ENCODE data around the gene FOXN4. TPM values are rescaled to one million over a fixed set of nuclear protein-coding genes. Genes with fewer than 3 reads are reported as not detected.

FOXN4 gene
- total RNA-seq, 1 experiment from 2014 or later, result 0.52 TPM

DNA sequence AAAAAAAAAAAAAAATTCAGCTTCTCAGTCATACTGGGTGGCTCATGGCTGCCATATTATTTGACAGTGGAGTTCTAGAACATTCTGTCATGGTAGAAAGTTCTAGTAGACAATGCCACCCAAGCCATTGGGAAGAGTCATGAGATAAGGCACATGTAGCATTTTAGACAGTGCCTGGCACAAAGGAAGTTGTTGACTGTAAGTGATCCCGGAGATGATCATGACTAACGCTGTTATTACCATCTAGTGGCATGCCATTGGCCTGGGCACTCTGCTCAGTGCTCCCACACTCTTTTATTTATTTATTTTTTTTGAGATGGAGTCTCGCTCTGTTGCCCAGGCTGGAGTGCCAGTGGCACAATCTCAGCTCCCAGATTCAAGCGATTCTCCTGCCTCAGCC, 80.4 kb downstream of the FOXN4 start:
- Histone ChIP-seq H3K36me3 (ENCODE audit: control insufficient read depth in 1 of 2, insufficient read depth in 2 of 2, low read length in 2 of 2) (no peaks in the 10 kb centered on the region), H3K4me1 (ENCODE audit: control insufficient read depth in 1 of 2, insufficient read depth in 2 of 2, low read length in 2 of 2) (no peaks in the 10 kb centered on the region), H4K20me1 (ENCODE audit: insufficient read depth) (no peaks in the 10 kb centered on the region), H2AFZ (ENCODE audit: low read depth, low read length, poor library complexity, severe bottlenecking) (no peak overlapping the region), H3K9ac (ENCODE audit: low read length) (no peak overlapping the region), H3K4me2 (ENCODE audit: low read length) (no peak overlapping the region), H3K9me2 (ENCODE audit: insufficient read depth) (no peaks in the 10 kb centered on the region), H3K27ac (ENCODE audit: low read depth, low read length) (no peak overlapping the region), H3K79me2 (ENCODE audit: insufficient read depth, low read length) (no peaks in the 10 kb centered on the region), H3K9me3 (ENCODE audit: control insufficient read depth in 1 of 2, insufficient read depth in 1 of 2, low read depth in 1 of 2, low read length in 2 of 2) (no peaks in the 10 kb centered on the region), H3K27me3 (ENCODE audit: insufficient read depth, low read length) (no peaks in the 10 kb centered on the region), H3K4me3 (replicated peaks in 1 of 2; ENCODE audit: low read depth in 1 of 2, low read length in 2 of 2) (no peak overlapping the region)
- ATAC-seq (no peak), DNase-seq (ENCODE audit: low read depth, low spot score) (no peak)
- RAD21 ChIA-PET (ENCODE audit: low non-redundant PET in 1 of 2, low total read pairs in 2 of 2, uncharacterized antibody in 2 of 2, unreplicated experiment in 2 of 2), result no interaction called here
- intact Hi-C loops (cut with micrococcal nuclease), result no loop called here
- CTCF ChIA-PET, result no interaction called here
- TF ChIP-seq POLR2A (IDR thresholded peaks at IDR 0.05; ENCODE audit: borderline replicate concordance, extremely low read depth, insufficient read depth, insufficient read length) (no peak), CEBPB (IDR thresholded peaks at IDR 0.05; ENCODE audit: low read depth) (no peak), RAD21 (IDR thresholded peaks at IDR 0.05; ENCODE audit: low read depth) (no peak), YY1 (IDR thresholded peaks at IDR 0.05; ENCODE audit: extremely low read depth, insufficient replicate concordance, low read depth, low read length) (no peak), ZNF274 (IDR thresholded peaks at IDR 0.05; ENCODE audit: low read depth, low read length) (no peak), ELF1 (IDR thresholded peaks at IDR 0.05; ENCODE audit: borderline replicate concordance, low read depth) (no peak), POLR2AphosphoS5 (IDR thresholded peaks at IDR 0.05; ENCODE audit: low read depth, low read length) (no peak), ZFX (IDR thresholded peaks at IDR 0.05) (no peak), CBX3 (IDR thresholded peaks at IDR 0.05; ENCODE audit: low read depth) (no peak), EZH2 (IDR thresholded peaks at IDR 0.05) (no peak), JUND (IDR thresholded peaks at IDR 0.05) (no peak), TCF7L2 (IDR thresholded peaks at IDR 0.05; ENCODE audit: borderline replicate concordance, extremely low read depth, insufficient read depth, insufficient read length) (no peak)
- TF ChIP-seq, protein P1, sequence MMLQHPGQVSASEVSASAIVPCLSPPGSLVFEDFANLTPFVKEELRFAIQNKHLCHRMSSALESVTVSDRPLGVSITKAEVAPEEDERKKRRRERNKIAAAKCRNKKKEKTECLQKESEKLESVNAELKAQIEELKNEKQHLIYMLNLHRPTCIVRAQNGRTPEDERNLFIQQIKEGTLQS (IDR thresholded peaks at IDR 0.05), result no peak
- TF ChIP-seq, protein P2, sequence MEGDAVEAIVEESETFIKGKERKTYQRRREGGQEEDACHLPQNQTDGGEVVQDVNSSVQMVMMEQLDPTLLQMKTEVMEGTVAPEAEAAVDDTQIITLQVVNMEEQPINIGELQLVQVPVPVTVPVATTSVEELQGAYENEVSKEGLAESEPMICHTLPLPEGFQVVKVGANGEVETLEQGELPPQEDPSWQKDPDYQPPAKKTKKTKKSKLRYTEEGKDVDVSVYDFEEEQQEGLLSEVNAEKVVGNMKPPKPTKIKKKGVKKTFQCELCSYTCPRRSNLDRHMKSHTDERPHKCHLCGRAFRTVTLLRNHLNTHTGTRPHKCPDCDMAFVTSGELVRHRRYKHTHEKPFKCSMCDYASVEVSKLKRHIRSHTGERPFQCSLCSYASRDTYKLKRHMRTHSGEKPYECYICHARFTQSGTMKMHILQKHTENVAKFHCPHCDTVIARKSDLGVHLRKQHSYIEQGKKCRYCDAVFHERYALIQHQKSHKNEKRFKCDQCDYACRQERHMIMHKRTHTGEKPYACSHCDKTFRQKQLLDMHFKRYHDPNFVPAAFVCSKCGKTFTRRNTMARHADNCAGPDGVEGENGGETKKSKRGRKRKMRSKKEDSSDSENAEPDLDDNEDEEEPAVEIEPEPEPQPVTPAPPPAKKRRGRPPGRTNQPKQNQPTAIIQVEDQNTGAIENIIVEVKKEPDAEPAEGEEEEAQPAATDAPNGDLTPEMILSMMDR (IDR thresholded peaks at IDR 0.05 in 2 of 3, conservative IDR thresholded peaks at IDR 0.05 in 1 of 3; ENCODE audit: borderline replicate concordance in 1 of 3, insufficient read depth in 1 of 3, low read depth in 2 of 3, low read length in 2 of 3), result no peak
- TF ChIP-seq, protein P3, sequence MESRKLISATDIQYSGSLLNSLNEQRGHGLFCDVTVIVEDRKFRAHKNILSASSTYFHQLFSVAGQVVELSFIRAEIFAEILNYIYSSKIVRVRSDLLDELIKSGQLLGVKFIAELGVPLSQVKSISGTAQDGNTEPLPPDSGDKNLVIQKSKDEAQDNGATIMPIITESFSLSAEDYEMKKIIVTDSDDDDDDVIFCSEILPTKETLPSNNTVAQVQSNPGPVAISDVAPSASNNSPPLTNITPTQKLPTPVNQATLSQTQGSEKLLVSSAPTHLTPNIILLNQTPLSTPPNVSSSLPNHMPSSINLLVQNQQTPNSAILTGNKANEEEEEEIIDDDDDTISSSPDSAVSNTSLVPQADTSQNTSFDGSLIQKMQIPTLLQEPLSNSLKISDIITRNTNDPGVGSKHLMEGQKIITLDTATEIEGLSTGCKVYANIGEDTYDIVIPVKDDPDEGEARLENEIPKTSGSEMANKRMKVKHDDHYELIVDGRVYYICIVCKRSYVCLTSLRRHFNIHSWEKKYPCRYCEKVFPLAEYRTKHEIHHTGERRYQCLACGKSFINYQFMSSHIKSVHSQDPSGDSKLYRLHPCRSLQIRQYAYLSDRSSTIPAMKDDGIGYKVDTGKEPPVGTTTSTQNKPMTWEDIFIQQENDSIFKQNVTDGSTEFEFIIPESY (IDR thresholded peaks at IDR 0.05; ENCODE audit: extremely low read depth, insufficient replicate concordance, low read length), result no peak
- POLR2A ChIA-PET, result no interaction called here
- no TSS peak for BruUV-seq (replicated peaks)

Other genes with a start within 250 kb of the FOXN4 start
- 35.8 TPM for gene ALKBH2, start 215.8 kb downstream of the FOXN4 start, total RNA-seq (2021; ENCODE audit: unreplicated experiment)
- 99.0 TPM for gene UNG, start 211.7 kb downstream of the FOXN4 start, total RNA-seq (2021; ENCODE audit: unreplicated experiment)
- 11.1 TPM for gene ACACB, start 192.7 kb downstream of the FOXN4 start, total RNA-seq (2021; ENCODE audit: unreplicated experiment)
- not detected for gene MYO1H, start 38.6 kb upstream of the FOXN4 start, total RNA-seq (2021; ENCODE audit: unreplicated experiment)
- gene KCTD10, start 168.0 kb upstream of the FOXN4 start, total RNA-seq (2021; ENCODE audit: unreplicated experiment), result 34.7 TPM
- gene UBE3B, start 168.3 kb upstream of the FOXN4 start, total RNA-seq (2021; ENCODE audit: unreplicated experiment), result 28.9 TPM

Data from HCT116 (cell line).